Cardiac fibroblast (primary cell): ENCODE measurements around the gene CYTH2.

ENCODE experiments used
- DNase-seq, 2 donors: peaks; one replicate each; pipeline versions ENCODE4 v3.0.0 to v3.0.0-alpha.2; 2010; ENCODE audit warnings: low read depth in 2 of 2
- H3K4me3 ChIP-seq, 2 donors: replicated peaks in 1 of 2; 1 replicate in 1 of 2; 2 replicates in 1 of 2; pipeline ENCODE4 v1.5.1; 2011; ENCODE audit warnings: low read depth in 2 of 2, low read length in 2 of 2, mild to moderate bottlenecking in 2 of 2, moderate library complexity in 1 of 2
- TF ChIP-seq, protein P1 (sequence below): IDR thresholded peaks from one replicate; pipeline ENCODE4 v1.5.1; 2011; ENCODE audit warnings: low read depth, mild to moderate bottlenecking, low read length, inconsistent platforms

CYTH2 gene

DNA sequence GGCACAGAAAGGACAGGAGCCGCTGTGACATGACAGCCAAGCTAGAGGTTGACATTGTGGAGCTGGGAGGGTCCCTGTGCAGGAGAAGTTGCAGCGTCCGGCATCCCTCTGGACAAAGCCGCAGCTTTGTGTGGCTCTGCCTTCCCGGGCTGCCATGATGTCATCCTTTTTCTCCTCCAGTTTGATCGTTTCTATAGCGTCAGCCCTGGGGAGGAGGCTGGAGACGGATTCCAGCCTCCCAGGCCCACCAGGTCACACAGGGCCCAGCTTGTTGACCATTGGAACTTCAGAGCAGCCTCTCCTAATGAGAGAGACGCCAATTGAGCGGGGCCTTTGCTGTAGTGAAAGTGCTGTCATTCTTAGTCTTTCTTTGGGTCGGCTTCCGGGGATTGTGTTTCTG is 17.5 kb upstream of the CYTH2 start:
- no peak for DNase-seq
- H3K4me3 ChIP-seq = no peak overlapping the region
- TF ChIP-seq, protein P1, sequence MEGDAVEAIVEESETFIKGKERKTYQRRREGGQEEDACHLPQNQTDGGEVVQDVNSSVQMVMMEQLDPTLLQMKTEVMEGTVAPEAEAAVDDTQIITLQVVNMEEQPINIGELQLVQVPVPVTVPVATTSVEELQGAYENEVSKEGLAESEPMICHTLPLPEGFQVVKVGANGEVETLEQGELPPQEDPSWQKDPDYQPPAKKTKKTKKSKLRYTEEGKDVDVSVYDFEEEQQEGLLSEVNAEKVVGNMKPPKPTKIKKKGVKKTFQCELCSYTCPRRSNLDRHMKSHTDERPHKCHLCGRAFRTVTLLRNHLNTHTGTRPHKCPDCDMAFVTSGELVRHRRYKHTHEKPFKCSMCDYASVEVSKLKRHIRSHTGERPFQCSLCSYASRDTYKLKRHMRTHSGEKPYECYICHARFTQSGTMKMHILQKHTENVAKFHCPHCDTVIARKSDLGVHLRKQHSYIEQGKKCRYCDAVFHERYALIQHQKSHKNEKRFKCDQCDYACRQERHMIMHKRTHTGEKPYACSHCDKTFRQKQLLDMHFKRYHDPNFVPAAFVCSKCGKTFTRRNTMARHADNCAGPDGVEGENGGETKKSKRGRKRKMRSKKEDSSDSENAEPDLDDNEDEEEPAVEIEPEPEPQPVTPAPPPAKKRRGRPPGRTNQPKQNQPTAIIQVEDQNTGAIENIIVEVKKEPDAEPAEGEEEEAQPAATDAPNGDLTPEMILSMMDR = no peak

DNA sequence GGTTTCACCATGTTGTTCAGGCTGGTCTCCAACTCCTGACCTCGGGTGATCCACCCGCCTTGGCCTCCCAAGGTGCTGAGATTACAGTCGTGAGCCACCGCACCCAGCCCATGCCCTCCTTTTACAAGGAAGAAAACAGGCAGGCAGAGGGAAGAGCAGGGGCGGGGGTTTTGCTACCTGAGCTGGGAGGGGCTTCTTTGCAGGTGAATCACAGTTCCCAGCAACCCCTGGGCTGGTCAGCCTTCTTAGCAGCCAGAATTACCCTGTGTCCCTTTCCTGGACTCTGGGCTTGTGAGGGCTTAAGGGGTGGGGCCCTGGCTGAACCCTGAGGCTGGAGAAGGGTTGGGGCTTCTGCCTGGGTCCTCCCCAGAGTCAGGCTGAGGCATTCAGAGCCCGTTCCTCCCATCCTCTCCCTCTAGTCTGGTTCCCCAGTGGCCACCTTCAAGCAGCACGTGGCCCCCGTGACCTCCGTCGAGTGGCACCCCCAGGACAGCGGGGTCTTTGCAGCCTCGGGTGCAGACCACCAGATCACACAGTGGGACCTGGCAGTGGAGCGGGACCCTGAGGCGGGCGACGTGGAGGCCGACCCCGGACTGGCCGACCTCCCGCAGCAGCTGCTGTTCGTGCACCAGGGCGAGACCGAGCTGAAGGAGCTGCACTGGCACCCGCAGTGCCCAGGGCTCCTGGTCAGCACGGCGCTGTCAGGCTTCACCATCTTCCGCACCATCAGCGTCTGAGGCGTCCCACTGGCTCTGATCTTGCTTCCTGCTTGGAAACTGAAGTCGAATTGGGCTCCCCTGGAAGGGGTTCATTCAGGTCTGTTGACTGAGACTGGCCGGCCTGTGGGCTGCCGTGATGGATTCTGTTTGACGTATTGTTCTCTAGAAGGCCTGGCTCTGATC is 16.6 kb upstream of the CYTH2 start:
- TF ChIP-seq, protein P1 = no peak
- no peak overlapping the region for H3K4me3 ChIP-seq
- no peak for DNase-seq

DNA sequence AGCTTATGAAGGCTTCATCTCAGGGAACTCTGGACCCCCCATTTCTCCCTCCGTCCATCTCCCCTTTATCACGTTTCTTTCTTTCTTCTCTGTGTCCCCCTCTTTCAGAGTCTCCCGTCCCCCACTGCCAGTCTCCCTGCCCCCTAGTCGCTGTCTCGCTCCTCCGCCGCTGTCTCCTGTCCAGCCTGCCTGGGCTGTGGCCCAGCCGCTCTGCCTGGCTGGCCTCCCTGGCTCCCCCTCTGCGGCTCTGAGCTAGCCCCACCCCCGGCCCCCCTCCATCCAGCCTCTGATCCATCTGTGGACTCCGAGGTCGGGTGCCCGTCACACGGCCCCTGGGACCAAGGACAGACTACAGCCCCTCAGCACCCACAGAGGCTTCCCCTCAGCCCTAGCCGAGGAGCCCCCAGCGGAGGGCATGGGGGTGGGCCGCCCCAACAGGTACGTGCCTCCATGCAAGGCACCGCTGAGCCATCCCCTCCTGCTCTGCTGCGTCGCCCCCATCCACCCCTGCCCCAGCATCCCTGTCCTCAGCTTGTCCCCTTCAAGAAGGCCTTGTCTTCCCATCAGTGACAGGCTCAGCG is 14.9 kb upstream of the CYTH2 start:
- no peak overlapping the region for H3K4me3 ChIP-seq
- TF ChIP-seq, protein P1 = no peak
- no peak for DNase-seq

DNA sequence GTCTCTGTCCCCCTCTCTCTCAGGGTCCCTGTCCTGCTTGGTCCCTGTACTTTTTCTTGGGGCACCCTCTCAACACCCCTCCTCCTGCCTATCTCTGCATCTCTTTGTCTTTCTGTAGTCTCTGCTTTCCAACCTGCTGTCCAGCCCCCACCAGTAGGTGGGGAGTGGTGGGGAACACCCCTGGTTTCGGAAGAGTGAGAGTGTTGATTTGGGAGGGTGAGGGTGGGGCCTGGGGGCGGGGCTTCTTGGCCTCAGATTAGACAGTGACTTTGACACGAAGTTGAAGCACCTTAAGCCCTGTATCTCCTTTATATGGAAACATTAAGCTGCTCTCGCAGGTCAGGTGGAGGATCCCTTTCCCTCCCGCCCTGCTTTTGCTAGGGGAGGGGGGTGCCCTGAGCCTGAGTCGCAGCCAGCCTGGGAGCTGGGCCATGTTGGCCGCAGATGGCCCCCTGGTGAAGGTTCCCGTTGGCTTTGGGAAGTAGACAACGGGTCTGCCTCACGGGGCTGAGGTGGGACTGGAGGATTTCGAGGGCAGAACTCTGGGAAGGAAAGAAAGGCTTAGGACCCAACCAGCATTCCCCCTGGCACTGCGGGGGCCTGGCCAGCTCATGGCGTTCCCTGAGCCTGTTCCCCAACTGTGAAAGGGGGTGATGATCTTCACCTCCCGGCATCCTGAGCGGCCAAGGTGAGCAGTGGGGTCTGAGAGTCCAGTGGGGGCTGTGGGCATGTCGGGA is 13.8 kb upstream of the CYTH2 start, which contains the start of gene KCNJ14:
TSS of gene KCNJ14 (plus strand) at position 404 of the 737 bp plus-strand sequence. CDS start 6,151 bp downstream, outside the sequence.
- no peak within 1 kb of the TSS for H3K4me3 ChIP-seq
- DNase-seq = no peak
- TF ChIP-seq, protein P1 = no peak

DNA sequence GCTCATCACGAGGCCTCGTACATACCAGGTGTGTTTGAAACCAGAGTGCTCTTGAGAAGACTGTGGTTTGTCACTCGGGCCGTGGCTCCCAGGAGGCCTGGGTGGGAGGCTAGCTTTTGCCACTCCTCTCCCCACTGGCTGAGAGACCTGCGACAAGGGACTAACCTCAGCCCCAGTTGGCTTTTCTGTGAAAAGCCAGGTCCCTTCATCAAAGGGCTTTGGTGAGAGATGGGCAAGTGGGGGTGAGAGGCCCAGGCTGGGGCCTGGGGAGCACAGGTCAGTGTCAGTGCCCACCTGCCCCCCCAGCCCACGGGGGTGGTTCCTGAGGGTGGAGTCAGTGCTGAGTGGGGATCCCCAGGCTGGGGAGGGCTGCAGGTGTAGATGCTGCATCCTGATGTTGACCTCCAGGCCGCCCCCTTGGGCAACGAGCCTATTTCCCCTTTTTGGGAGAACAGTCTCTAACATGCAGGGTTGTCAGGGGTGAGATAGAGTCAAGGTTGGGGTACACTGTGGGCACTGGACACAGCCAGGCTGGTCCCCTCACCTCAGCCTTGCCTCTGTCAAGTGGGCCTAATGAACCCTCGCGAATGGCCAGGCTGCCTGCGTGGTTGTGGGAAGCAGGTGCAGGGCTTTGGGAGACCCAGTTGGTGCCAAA is 13.1 kb upstream of the CYTH2 start:
- TF ChIP-seq, protein P1 = no peak

DNA sequence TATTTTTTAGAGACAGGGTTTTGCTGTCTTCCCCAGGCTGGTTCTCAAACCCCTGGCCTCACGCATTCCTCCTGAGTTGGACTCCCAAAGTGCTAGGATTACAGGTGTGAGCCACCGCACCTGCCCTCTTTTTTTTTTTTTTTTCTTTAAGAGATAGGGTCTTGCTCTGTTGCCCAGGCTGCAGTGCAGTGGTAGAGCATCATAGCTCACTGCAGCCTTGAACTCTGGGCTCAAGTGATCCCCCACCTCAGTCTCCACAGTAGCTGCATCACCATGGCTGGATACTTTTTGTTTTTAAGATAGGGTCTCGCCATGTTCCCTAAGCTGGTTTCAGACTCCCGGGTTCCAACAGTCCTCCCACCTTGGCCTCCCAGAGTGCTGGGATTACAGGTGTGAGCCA is 12.3 kb upstream of the CYTH2 start:
- no peak for DNase-seq
- TF ChIP-seq, protein P1 = no peak
- H3K4me3 ChIP-seq = no peak overlapping the region

More for the DNA sequence above, 13.1 kb upstream of the CYTH2 start:
- H3K4me3 ChIP-seq = no peak overlapping the region
- no peak for DNase-seq
